GM21717 (cell line): ENCODE results near the gene SLC30A5.
"Not testable (repeated sequence)": the region's sequence is repeated elsewhere in the genome, so short reads cannot be mapped to it uniquely, and the experiment has no call there.

ENCODE experiments used
- ATAC-seq: cut with Tn5 transposase; IDR thresholded peaks from one replicate; pipeline ENCODE4 v1.9.1; 2021; ENCODE audit warnings: mild to moderate bottlenecking, moderate library complexity; ENCODE audit not compliant: unreplicated experiment

The SLC30A5 gene

GRCh38 chr5:69103521-69103920 lies 9.7 kb downstream of the SLC30A5 start:
- ATAC-seq, result no peak

- ATAC-seq, result peak; percentile 73
Observed at GRCh38 chr5:69105996-69106906, 12.4 kb downstream of the SLC30A5 start.

GRCh38 chr5:69108367-69108766 lies 14.6 kb downstream of the SLC30A5 start:
- not testable (repeated sequence) for ATAC-seq

GRCh38 chr5:69113851-69114250 lies 20.0 kb downstream of the SLC30A5 start:
- ATAC-seq, result no peak

- no peak for ATAC-seq
Observed at GRCh38 chr5:69115526-69115925, 21.7 kb downstream of the SLC30A5 start.

- no peak for ATAC-seq
Observed at GRCh38 chr5:69129413-69129812, 35.6 kb downstream of the SLC30A5 start.

GRCh38 chr5:69130241-69130640 lies 36.4 kb downstream of the SLC30A5 start:
- no peak for ATAC-seq

- ATAC-seq, result no peak
Observed at GRCh38 chr5:69131304-69131703, 37.5 kb downstream of the SLC30A5 start.

- no peak for ATAC-seq
Observed at GRCh38 chr5:69134126-69134525, 40.3 kb downstream of the SLC30A5 start.

- peak; percentile 92 for ATAC-seq
Observed at GRCh38 chr5:69136293-69136692, 42.5 kb downstream of the SLC30A5 start.

GRCh38 chr5:69137208-69137607 lies 43.4 kb downstream of the SLC30A5 start:
- not testable (repeated sequence) for ATAC-seq

- ATAC-seq, result no peak
Observed at GRCh38 chr5:69137807-69138206, 44.0 kb downstream of the SLC30A5 start.

GRCh38 chr5:69138766-69139165 lies 45.0 kb downstream of the SLC30A5 start:
- ATAC-seq, result no peak

- not testable (repeated sequence) for ATAC-seq
Observed at GRCh38 chr5:69140239-69140638, 46.4 kb downstream of the SLC30A5 start.

GRCh38 chr5:69140827-69141226 lies 47.0 kb downstream of the SLC30A5 start:
- no peak for ATAC-seq

GRCh38 chr5:69148576-69148975 lies 54.8 kb downstream of the SLC30A5 start:
- ATAC-seq, result not testable (repeated sequence)

- ATAC-seq, result no peak
Observed at GRCh38 chr5:69148981-69149675, 55.3 kb downstream of the SLC30A5 start.

GRCh38 chr5:69149676-69150010 lies 55.8 kb downstream of the SLC30A5 start:
- ATAC-seq, result no peak

- no peak for ATAC-seq
Observed at GRCh38 chr5:69152731-69153130, 58.9 kb downstream of the SLC30A5 start.

- ATAC-seq, result no peak
Observed at GRCh38 chr5:69156456-69156855, 62.6 kb downstream of the SLC30A5 start.

GRCh38 chr5:69158039-69158438 lies 64.2 kb downstream of the SLC30A5 start:
- no peak for ATAC-seq

- ATAC-seq, result no peak
Observed at GRCh38 chr5:69160651-69161050, 66.8 kb downstream of the SLC30A5 start.
